HEK293 (cell line): ENCODE measurements around the gene IFFO2.

Experiments used
- CTCF ChIA-PET: fragments of 350-600 bp; formaldehyde crosslinking; extraction: SDS; loops from one replicate; lab custom pipeline; 2021; ENCODE audit warnings: antibody characterized with exemption; lab: Yijun Ruan, JAX
- POLR2A ChIA-PET: fragments of 300-600 bp; formaldehyde crosslinking; extraction: SDS; loops from one replicate; lab custom pipeline; 2020; ENCODE audit warnings: antibody characterized with exemption, inconsistent platforms; lab: Yijun Ruan, JAX
- H3K27ac ChIP-seq: fragments of 200-500 bp; sonication (Bioruptor generic); 2 replicates; pipeline ENCODE4 v1.5.1; 2014; ENCODE audit warnings: low read depth, low read length, control low read depth, inconsistent platforms; ENCODE audit errors: extremely low read depth
- H3K36me3 ChIP-seq, 2 experiments: fragments of 200-500 bp in 1 of 2; sonication (Bioruptor generic) in 1 of 2; 1 replicate in 1 of 2; 2 replicates in 1 of 2; pipeline ENCODE4 v1.5.1; 2014 to 2017; ENCODE audit warnings: inconsistent platforms in 2 of 2, low read length in 2 of 2; ENCODE audit not compliant: control insufficient read depth in 2 of 2, insufficient read depth in 1 of 2
- H3K4me1 ChIP-seq: fragments of 200-500 bp; sonication (Bioruptor generic); 2 replicates; pipeline ENCODE4 v1.5.1; 2014; ENCODE audit warnings: mild to moderate bottlenecking, low read length, inconsistent platforms; ENCODE audit not compliant: control insufficient read depth, insufficient read depth
- H3K4me3 ChIP-seq: 2 replicates; pipeline ENCODE4 v1.5.1; 2011; ENCODE audit warnings: low read depth, mild to moderate bottlenecking, control low read depth, low read length, moderate library complexity
- H3K9me3 ChIP-seq: fragments of 200-500 bp; sonication (Bioruptor generic); 2 replicates; pipeline ENCODE4 v1.5.1; 2014; ENCODE audit warnings: low read depth, low read length, inconsistent platforms; ENCODE audit not compliant: control insufficient read depth, insufficient read depth
- GLIS2 ChIP-seq: fragments of 450-650 bp; formaldehyde crosslinking; IDR thresholded peaks from 2 replicates; pipeline ENCODE4 v1.5.1; 2016; ENCODE audit warnings: missing biosample characterization, missing genetic modification characterization
- MZF1 ChIP-seq: fragments of 450-650 bp; formaldehyde crosslinking; IDR thresholded peaks from 2 replicates; pipeline ENCODE4 v1.5.1; 2017; ENCODE audit warnings: missing biosample characterization, missing genetic modification characterization, borderline replicate concordance
- OVOL3 ChIP-seq: fragments of 450-650 bp; formaldehyde crosslinking; IDR thresholded peaks from 2 replicates; pipeline ENCODE4 v1.5.1; 2016; ENCODE audit warnings: missing biosample characterization, missing genetic modification characterization
- PRDM1 ChIP-seq: fragments of 450-650 bp; formaldehyde crosslinking; IDR thresholded peaks from 2 replicates; pipeline ENCODE4; 2016; ENCODE audit warnings: missing biosample characterization, missing genetic modification characterization
- REST ChIP-seq: fragments of 450-650 bp; formaldehyde crosslinking; IDR thresholded peaks from 2 replicates; pipeline ENCODE4 v1.5.1; 2016; ENCODE audit warnings: missing biosample characterization, missing genetic modification characterization
- ZBTB10 ChIP-seq: fragments of 450-650 bp; formaldehyde crosslinking; IDR thresholded peaks from 2 replicates; pipeline ENCODE4 v1.5.1; 2016; ENCODE audit warnings: missing biosample characterization, missing genetic modification characterization
- ZBTB20 ChIP-seq: fragments of 450-650 bp; formaldehyde crosslinking; IDR thresholded peaks from 2 replicates; pipeline ENCODE4 v1.5.1; 2016; ENCODE audit warnings: missing biosample characterization, missing genetic modification characterization
- ZFHX2 ChIP-seq: fragments of 450-650 bp; formaldehyde crosslinking; conservative IDR thresholded peaks from 2 replicates; pipeline ENCODE4 v1.5.1; 2016; ENCODE audit warnings: missing biosample characterization, missing genetic modification characterization
- ZNF133 ChIP-seq: fragments of 450-650 bp; formaldehyde crosslinking; IDR thresholded peaks from 2 replicates; pipeline ENCODE4 v1.5.1; 2016; ENCODE audit warnings: missing biosample characterization, missing genetic modification characterization
- ZNF302 ChIP-seq: fragments of 450-650 bp; formaldehyde crosslinking; IDR thresholded peaks from 2 replicates; pipeline ENCODE4 v1.5.1; 2016; ENCODE audit warnings: missing biosample characterization, missing genetic modification characterization, low read depth
- ZNF366 ChIP-seq: fragments of 450-650 bp; formaldehyde crosslinking; conservative IDR thresholded peaks from 2 replicates; pipeline ENCODE4 v1.5.1; 2016; ENCODE audit warnings: missing biosample characterization, missing genetic modification characterization
- ZNF37A ChIP-seq: fragments of 450-650 bp; IDR thresholded peaks from 2 replicates; pipeline ENCODE4 v1.5.1; 2018; ENCODE audit warnings: missing biosample characterization, missing genetic modification characterization
- ZNF549 ChIP-seq: fragments of 450-650 bp; IDR thresholded peaks from 2 replicates; pipeline ENCODE4 v1.5.1; 2018; ENCODE audit warnings: missing biosample characterization, missing genetic modification characterization, mild to moderate bottlenecking, inconsistent platforms, moderate library complexity
- ZNF600 ChIP-seq: fragments of 450-650 bp; formaldehyde crosslinking; IDR thresholded peaks from 2 replicates; pipeline ENCODE4 v1.5.1; 2016; ENCODE audit warnings: missing biosample characterization, missing genetic modification characterization
- ZNF621 ChIP-seq: fragments of 450-650 bp; formaldehyde crosslinking; IDR thresholded peaks from 2 replicates; pipeline ENCODE4 v1.5.1; 2017; ENCODE audit warnings: missing biosample characterization, missing genetic modification characterization
- ZNF677 ChIP-seq: fragments of 450-650 bp; IDR thresholded peaks from 2 replicates; pipeline ENCODE4 v1.5.0; 2018; ENCODE audit warnings: missing biosample characterization, mild to moderate bottlenecking, missing genetic modification characterization, moderate library complexity
- TF ChIP-seq, protein P1 (sequence below): fragments of 450-650 bp; formaldehyde crosslinking; IDR thresholded peaks from 2 replicates; pipeline ENCODE4 v1.5.1; 2016; ENCODE audit warnings: missing biosample characterization, missing genetic modification characterization, borderline replicate concordance
- TF ChIP-seq, protein P2 (sequence below): fragments of 450-650 bp; formaldehyde crosslinking; IDR thresholded peaks from 2 replicates; pipeline ENCODE4 v1.5.1; 2016; ENCODE audit warnings: missing biosample characterization, missing genetic modification characterization, low read depth
- TF ChIP-seq, protein P3 (sequence below): IDR thresholded peaks from 2 replicates; pipeline ENCODE4 v1.6.1; 2011; ENCODE audit warnings: mild to moderate bottlenecking, low read depth, low read length, borderline replicate concordance

The IFFO2 gene

DNA sequence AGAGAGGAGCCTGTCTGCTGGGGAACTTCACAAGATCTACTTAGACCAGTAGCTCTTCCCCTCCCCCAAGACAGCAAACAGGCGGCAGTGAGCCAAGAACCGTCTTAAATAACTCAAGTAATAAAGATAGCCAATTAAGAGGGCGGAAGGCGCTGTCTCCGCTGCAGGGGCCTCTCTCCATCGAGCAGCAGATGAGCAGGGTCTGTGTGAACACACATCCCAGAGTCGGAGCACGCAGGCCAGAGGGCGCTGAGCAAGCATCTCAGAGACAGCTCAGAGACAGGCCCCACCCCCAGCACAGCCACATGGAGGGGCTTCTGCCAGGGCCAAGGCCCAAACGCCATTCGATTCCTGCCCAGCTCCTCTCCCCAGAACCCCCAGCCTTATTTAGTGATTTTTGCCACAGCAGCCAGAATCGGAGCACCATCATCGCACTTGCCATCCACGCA is 11.1 kb downstream of the IFFO2 start (continued):
- TF ChIP-seq ZNF302 (tag by site-specific recombination), result no peak
- TF ChIP-seq, protein P1, sequence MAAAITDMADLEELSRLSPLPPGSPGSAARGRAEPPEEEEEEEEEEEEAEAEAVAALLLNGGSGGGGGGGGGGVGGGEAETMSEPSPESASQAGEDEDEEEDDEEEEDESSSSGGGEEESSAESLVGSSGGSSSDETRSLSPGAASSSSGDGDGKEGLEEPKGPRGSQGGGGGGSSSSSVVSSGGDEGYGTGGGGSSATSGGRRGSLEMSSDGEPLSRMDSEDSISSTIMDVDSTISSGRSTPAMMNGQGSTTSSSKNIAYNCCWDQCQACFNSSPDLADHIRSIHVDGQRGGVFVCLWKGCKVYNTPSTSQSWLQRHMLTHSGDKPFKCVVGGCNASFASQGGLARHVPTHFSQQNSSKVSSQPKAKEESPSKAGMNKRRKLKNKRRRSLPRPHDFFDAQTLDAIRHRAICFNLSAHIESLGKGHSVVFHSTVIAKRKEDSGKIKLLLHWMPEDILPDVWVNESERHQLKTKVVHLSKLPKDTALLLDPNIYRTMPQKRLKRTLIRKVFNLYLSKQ (tag by site-specific recombination), result no peak
- TF ChIP-seq ZFHX2 (tag by site-specific recombination), result no peak
- TF ChIP-seq GLIS2 (tag by site-specific recombination), result peak; percentile 57

DNA sequence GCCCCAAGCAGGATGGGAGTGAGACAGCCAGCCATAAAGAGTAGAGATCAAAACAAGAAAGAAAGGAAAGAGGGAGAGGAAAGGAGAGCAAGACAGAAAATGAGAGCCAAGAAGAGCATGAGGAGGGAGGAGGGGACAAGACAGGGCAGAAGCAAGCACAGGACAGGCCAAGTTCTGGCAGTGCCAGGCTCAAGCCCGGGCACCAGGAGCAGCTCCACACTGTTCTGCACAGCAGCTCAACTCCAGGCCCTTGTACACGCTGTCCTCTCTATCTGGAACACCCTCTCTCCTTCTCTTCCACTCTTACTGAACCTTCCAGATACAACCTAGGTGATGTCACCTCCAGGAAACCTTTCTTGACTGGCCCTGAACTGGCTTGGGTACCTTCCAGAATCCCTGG is 11.7 kb downstream of the IFFO2 start:
- H3K4me3 ChIP-seq, result no peak overlapping the region
- TF ChIP-seq ZNF37A (tag by site-specific recombination) (no peak), REST (tag by site-specific recombination) (no peak), ZBTB10 (tag by site-specific recombination) (no peak), ZNF621 (tag by site-specific recombination) (no peak), ZNF133 (no peak), ZNF677 (tag by site-specific recombination) (no peak), ZNF366 (peak; percentile 63), ZNF549 (no peak), MZF1 (tag by site-specific recombination) (no peak), ZNF302 (tag by site-specific recombination) (no peak), OVOL3 (tag by site-specific recombination) (no peak), ZNF600 (tag by site-specific recombination) (peak; percentile 60), ZBTB20 (tag by site-specific recombination) (peak; percentile 37; the same call in 1 of the 2 replicates), PRDM1 (tag by site-specific recombination) (peak; percentile 96)
- TF ChIP-seq, protein P2, sequence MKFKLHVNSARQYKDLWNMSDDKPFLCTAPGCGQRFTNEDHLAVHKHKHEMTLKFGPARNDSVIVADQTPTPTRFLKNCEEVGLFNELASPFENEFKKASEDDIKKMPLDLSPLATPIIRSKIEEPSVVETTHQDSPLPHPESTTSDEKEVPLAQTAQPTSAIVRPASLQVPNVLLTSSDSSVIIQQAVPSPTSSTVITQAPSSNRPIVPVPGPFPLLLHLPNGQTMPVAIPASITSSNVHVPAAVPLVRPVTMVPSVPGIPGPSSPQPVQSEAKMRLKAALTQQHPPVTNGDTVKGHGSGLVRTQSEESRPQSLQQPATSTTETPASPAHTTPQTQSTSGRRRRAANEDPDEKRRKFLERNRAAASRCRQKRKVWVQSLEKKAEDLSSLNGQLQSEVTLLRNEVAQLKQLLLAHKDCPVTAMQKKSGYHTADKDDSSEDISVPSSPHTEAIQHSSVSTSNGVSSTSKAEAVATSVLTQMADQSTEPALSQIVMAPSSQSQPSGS, result peak; percentile 53; the same call in 1 of the 2 replicates
- TF ChIP-seq, protein P1 (tag by site-specific recombination), result no peak
- TF ChIP-seq, protein P3, sequence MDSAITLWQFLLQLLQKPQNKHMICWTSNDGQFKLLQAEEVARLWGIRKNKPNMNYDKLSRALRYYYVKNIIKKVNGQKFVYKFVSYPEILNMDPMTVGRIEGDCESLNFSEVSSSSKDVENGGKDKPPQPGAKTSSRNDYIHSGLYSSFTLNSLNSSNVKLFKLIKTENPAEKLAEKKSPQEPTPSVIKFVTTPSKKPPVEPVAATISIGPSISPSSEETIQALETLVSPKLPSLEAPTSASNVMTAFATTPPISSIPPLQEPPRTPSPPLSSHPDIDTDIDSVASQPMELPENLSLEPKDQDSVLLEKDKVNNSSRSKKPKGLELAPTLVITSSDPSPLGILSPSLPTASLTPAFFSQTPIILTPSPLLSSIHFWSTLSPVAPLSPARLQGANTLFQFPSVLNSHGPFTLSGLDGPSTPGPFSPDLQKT, result no peak
- H3K36me3 ChIP-seq, result peaks cover 0 to 4% of the 10 kb centered on the region in 2 experiments; a peak in 1 of 3 replicates
- no peaks in the 10 kb centered on the region for H3K9me3 ChIP-seq
- H3K4me1 ChIP-seq, result peaks cover 21% of the 10 kb centered on the region
- ChIA-PET CTCF (interaction anchor here (0.6 to 5.4 kb wide), 5 partner anchors 10 to 60 kb away, joined by 3 to 59 read pairs (median 3); no protein-coding TSS in a partner anchor), POLR2A (interaction anchor here (1.3 to 3.0 kb wide), 5 partner anchors 11 to 65 kb away, joined by 3 to 22 read pairs (median 4); partner anchors contain the start of genes ALDH4A1 and IFFO2)
- H3K27ac ChIP-seq, result peak overlapping the region; percentile 29; the same call in 1 of the 2 replicates
